OCI-LY7 (cell line): Measurements from ENCODE around the gene DLG5.

Experiments
- EZH2phosphoT487 ChIP-seq: fragments of 200-600 bp; sonication (generic); IDR thresholded peaks from 2 replicates; pipeline ENCODE4 v1.6.1; 2018; ENCODE audit warnings: low read depth, borderline replicate concordance, mild to moderate bottlenecking, mixed run types, antibody characterized with exemption, low read length, moderate library complexity, mixed read lengths
- TF ChIP-seq, protein P1 (sequence below): fragments of 200-600 bp; sonication (generic); conservative IDR thresholded peaks from 2 replicates; pipeline ENCODE4 v1.5.1; 2014; ENCODE audit warnings: mild to moderate bottlenecking, antibody characterized with exemption, low read length, moderate library complexity, mixed read lengths

DNA sequence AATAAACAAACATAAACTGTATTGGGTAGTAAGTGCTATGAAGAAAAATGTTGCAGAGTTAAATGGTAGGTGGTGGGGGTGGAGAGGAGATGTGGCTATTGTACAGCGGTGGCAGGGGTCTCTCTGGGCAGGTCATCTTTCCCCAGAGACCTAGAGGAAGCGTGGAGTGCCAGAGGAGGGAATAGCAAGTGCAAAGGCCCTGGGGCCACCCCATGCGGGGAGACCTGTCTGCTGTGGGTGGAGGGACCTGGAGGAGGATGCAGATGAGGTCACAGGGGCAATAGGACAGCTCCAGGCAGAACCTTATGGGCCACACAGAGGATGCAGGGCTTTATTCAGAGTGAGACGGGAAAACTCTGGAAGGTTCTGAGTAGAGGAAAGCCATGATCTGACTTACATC lies 47.5 kb downstream of the DLG5 start:
- TF ChIP-seq, protein P1, sequence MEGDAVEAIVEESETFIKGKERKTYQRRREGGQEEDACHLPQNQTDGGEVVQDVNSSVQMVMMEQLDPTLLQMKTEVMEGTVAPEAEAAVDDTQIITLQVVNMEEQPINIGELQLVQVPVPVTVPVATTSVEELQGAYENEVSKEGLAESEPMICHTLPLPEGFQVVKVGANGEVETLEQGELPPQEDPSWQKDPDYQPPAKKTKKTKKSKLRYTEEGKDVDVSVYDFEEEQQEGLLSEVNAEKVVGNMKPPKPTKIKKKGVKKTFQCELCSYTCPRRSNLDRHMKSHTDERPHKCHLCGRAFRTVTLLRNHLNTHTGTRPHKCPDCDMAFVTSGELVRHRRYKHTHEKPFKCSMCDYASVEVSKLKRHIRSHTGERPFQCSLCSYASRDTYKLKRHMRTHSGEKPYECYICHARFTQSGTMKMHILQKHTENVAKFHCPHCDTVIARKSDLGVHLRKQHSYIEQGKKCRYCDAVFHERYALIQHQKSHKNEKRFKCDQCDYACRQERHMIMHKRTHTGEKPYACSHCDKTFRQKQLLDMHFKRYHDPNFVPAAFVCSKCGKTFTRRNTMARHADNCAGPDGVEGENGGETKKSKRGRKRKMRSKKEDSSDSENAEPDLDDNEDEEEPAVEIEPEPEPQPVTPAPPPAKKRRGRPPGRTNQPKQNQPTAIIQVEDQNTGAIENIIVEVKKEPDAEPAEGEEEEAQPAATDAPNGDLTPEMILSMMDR: no peak
- TF ChIP-seq EZH2phosphoT487: no peak
